Measurements from ENCODE around the gene CTAGE6.
"Not testable (repeated sequence)": the region's sequence is repeated elsewhere in the genome, so short reads cannot be mapped to it uniquely, and the experiment has no call there.

DNA sequence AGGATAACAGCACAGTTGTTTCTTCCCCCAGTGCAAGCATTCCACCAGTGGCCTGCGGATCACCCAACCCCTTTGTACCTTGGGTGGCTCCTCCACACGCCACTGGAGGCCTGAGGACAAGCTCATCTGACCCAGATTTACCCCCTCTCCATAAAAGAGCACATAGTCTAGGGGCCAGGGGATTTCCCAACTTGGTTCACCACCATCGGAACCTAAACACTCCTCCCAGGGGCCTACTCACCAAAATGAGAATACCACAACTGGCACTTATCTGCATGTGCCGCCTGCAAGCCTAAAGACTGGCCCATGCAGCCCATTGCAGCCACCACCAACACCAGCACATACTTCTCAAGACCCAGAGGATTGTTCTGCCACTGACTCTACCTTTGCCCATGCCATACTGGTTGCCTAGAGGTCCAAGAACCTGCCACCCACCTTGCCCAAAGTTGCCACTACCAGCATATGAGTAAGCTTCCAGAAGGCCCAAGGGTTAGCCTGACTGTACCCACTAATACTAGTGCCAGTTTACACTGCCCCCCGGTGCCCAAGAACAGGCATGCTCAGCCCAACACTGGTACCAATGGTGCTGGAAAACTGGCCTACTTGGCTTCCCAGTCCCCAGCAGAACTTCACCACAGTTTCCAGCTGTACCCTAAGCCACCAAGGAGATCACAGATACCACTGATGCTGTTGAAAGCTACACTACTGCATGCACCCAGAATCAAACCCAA is 15.4 kb upstream of the CTAGE6 start:
- TF ChIP-seq, protein P1, sequence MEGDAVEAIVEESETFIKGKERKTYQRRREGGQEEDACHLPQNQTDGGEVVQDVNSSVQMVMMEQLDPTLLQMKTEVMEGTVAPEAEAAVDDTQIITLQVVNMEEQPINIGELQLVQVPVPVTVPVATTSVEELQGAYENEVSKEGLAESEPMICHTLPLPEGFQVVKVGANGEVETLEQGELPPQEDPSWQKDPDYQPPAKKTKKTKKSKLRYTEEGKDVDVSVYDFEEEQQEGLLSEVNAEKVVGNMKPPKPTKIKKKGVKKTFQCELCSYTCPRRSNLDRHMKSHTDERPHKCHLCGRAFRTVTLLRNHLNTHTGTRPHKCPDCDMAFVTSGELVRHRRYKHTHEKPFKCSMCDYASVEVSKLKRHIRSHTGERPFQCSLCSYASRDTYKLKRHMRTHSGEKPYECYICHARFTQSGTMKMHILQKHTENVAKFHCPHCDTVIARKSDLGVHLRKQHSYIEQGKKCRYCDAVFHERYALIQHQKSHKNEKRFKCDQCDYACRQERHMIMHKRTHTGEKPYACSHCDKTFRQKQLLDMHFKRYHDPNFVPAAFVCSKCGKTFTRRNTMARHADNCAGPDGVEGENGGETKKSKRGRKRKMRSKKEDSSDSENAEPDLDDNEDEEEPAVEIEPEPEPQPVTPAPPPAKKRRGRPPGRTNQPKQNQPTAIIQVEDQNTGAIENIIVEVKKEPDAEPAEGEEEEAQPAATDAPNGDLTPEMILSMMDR (IDR thresholded peaks at IDR 0.05): not testable (repeated sequence)
- TF ChIP-seq POLR2A (IDR thresholded peaks at IDR 0.05): not testable (repeated sequence)
